ENCODE data around the gene MLNR.

The MLNR gene

DNA sequence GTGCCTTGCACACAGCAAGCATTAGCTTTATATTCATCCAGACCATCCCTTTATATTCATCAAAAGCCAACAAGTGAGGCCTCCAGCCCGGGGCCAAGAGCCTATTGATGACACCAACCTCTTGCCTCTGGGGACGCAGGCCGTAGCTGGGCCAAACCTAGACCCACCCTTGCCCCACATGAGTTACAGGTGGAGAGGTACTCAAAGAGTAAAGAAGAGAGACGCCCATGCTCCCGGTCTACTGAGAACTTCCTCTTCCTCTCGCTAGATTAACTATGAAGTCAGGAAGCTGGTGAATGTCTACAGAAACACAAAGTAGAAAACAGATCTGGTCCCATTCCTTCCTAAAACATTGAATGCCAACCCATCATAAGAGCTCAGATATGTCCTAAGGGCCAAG lies 3.8 kb upstream of the MLNR start:
- H3K9me3 Mint-ChIP-seq = no peaks in the 10 kb centered on the region
- intact Hi-C loops (cut with micrococcal nuclease) = no loop called here
- peaks cover 31% of the 10 kb centered on the region for H3K4me1 Mint-ChIP-seq (ENCODE audit: low read depth)
- H3K4me3 Mint-ChIP-seq = no peak overlapping the region
- H3K27me3 Mint-ChIP-seq = peaks cover 37% of the 10 kb centered on the region
- peaks cover 12% of the 10 kb centered on the region for H3K36me3 Mint-ChIP-seq (ENCODE audit: low read depth)
- H3K27ac Mint-ChIP-seq = no peak overlapping the region

DNA sequence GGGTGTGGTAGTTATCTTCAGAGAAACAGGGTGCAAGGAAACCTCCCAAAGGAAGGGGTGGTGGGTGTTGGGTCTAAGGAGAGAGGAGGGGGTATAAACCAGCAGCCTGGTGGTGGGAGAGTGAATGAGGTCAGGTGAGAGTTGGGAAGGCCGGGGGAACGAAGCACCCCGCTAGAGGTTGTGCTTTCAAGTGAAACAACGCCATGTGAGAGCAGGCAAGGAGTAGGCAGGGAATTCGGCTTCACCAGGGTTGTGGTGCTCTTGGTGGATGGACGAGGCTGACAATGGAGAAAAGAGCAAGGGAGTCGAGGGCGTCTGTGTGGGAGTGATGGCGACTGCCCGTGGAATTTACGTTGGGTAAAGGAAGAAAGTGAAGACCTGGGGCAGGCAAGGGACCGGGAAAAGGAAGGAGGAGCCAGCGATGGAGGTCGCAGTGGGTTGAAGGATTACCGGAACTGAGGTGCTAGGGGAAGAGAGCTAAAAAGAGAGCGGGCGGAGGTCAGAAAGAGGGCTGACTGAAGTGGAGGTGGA lies 2.1 kb upstream of the MLNR start:
- Mint-ChIP-seq H3K4me1 (ENCODE audit: low read depth) (peaks cover 32% of the 10 kb centered on the region), H3K27ac (no peak overlapping the region), H3K9me3 (no peaks in the 10 kb centered on the region), H3K27me3 (peaks cover 50% of the 10 kb centered on the region), H3K4me3 (no peak overlapping the region), H3K36me3 (ENCODE audit: low read depth) (no peaks in the 10 kb centered on the region)
- intact Hi-C loops (cut with micrococcal nuclease) = no loop called here

DNA sequence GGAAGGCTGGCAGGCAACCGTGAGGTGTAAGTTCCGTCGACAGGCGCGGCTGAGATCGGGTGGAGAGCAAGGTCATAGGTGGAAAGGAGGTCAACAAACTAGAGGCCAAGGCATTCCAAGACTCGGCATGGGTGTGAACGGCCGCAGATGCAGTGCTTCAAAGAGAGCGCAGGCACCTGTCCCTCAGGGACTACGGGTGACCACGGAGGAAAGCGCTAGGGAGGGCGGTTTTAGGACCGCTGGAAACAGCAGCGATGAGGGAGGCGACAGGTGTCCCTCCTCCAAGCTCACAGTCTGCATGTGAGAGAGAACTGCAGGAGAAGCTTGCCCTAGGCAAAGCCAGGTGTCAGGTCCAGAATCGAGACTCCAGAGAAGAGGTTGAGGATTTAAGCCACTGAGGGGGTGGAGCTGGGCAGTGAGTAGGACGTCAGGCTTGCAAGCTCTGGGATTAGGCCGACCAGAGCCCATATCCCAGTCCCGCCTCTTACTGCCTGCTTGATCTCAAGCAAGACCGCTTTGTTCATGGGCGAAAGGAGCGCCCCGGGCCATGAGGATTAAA lies 1.6 kb upstream of the MLNR start:
- Mint-ChIP-seq H3K27ac (no peak overlapping the region), H3K27me3 (peaks cover 50% of the 10 kb centered on the region), H3K4me1 (ENCODE audit: low read depth) (peaks cover 32% of the 10 kb centered on the region), H3K36me3 (ENCODE audit: low read depth) (no peaks in the 10 kb centered on the region), H3K9me3 (no peaks in the 10 kb centered on the region), H3K4me3 (no peak overlapping the region)
- intact Hi-C loops (cut with micrococcal nuclease) = no loop called here

DNA sequence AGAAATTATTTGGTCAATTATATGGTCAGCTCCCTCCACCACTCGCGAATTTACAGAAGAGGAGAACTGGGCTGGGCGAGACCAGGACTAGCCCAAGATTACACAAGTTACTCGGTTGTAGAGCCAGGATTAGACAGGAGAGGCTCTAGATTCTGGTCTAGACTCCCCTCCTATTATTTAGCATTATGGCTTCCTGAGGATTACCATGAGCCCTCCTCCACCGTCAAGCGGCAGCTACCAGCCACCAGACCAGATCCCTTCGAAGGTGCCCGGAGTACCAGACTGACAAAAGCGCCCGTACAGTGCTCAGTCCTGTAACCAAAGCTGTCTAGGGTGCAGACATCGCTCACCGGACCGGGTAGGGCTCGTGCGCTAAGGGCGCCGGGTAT lies 497 bp upstream of the MLNR start:
- H3K27me3 Mint-ChIP-seq = peaks cover 50% of the 10 kb centered on the region
- no peak overlapping the region for H3K27ac Mint-ChIP-seq
- H3K36me3 Mint-ChIP-seq (ENCODE audit: low read depth) = no peaks in the 10 kb centered on the region
- intact Hi-C loops (cut with micrococcal nuclease) = no loop called here
- peak overlapping the region; percentile 33 for H3K4me3 Mint-ChIP-seq
- no peaks in the 10 kb centered on the region for H3K9me3 Mint-ChIP-seq
- H3K4me1 Mint-ChIP-seq (ENCODE audit: low read depth) = peaks cover 21% of the 10 kb centered on the region

DNA sequence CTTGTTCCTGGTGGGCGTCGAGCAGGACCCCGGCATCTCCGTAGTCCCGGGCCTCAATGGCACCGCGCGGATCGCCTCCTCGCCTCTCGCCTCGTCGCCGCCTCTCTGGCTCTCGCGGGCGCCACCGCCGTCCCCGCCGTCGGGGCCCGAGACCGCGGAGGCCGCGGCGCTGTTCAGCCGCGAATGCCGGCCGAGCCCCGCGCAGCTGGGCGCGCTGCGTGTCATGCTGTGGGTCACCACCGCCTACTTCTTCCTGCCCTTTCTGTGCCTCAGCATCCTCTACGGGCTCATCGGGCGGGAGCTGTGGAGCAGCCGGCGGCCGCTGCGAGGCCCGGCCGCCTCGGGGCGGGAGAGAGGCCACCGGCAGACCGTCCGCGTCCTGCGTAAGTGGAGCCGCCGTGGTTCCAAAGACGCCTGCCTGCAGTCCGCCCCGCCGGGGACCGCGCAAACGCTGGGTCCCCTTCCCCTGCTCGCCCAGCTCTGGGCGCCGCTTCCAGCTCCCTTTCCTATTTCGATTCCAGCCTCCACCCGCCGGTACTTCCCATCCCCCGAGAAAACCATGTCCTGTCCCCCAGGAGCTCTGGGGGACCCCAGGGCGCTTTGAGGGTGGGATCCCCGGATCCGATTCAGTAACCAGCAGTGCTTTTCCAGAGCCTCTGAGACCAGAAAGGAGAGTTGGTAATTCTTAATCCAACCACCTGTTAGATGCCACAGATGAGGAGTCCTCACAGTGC lies 885 bp downstream of the MLNR start:
- no peaks in the 10 kb centered on the region for H3K9me3 Mint-ChIP-seq
- H3K4me3 Mint-ChIP-seq = peak overlapping the region; percentile 68
- peaks cover 50% of the 10 kb centered on the region for H3K27me3 Mint-ChIP-seq
- H3K4me1 Mint-ChIP-seq (ENCODE audit: low read depth) = peaks cover 14% of the 10 kb centered on the region
- no peaks in the 10 kb centered on the region for H3K36me3 Mint-ChIP-seq (ENCODE audit: low read depth)
- no peak overlapping the region for H3K27ac Mint-ChIP-seq
- intact Hi-C loops (cut with micrococcal nuclease) = no loop called here

DNA sequence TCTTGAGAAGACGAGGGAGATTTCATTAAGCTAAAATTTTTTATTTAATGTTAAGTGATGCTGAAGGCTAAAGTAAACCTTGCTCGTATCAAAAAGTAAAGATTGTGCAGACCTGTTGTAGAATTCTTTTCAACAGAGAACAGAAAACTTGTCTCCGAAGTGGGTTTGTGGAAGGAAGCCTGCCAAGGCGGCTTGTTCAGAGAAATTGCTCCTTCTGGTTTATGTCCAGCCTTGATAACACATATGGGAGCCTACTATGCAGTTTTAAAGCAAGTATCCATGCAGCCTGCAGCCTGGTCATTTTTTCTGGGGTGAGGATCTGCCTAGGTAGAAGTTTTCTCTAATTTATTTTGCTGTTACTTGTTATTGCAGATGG lies 1.4 kb downstream of the MLNR start:
- intact Hi-C loops (cut with micrococcal nuclease) = no loop called here
- Mint-ChIP-seq H3K4me1 (ENCODE audit: low read depth) (peaks cover 14% of the 10 kb centered on the region), H3K27ac (no peak overlapping the region), H3K9me3 (no peaks in the 10 kb centered on the region), H3K36me3 (ENCODE audit: low read depth) (no peaks in the 10 kb centered on the region), H3K4me3 (no peak overlapping the region), H3K27me3 (peaks cover 50% of the 10 kb centered on the region)

DNA sequence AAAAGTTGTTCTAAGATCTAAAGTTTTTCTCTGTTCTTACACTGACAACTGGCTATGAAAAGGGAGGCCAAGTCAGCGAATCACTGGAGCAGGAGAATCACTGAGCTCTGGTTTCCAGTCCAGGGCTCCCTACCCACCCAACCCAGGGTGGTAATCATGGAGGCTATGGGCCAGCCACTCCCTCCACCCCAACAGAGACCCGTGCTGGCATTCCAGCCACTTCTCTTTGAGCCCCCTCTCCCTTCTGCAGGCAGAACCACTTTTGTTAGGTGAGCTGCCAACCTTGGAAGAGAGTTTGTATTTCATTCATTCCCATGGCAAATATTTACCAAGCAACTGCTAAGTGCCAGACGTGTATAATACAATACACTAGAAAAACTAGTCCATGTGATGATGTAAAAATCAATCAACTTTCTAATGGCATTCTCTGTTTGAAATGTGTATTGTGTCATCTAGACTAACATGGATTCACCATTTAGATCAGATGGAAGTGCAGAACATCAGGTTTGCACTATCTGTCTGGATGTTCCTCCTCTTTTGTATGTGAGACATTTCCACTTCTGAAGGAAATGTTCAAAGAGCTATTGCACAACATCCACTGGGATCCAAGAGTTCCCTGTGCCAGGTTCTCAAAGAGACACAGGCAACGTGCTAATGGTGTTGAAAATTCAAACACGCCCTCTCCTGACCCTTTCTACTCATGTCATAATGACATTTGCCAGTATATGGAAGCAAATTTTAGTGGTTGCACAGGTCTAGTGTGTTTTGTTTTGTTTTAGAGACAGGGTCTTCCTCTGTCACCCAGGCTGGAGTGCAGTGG lies 5.3 kb downstream of the MLNR start:
- Mint-ChIP-seq H3K27me3 (peaks cover 22% of the 10 kb centered on the region), H3K4me3 (no peak overlapping the region), H3K9me3 (no peaks in the 10 kb centered on the region), H3K4me1 (ENCODE audit: low read depth) (peaks cover 11% of the 10 kb centered on the region), H3K27ac (no peak overlapping the region), H3K36me3 (ENCODE audit: low read depth) (no peaks in the 10 kb centered on the region)
- intact Hi-C loops (cut with micrococcal nuclease) = no loop called here

DNA sequence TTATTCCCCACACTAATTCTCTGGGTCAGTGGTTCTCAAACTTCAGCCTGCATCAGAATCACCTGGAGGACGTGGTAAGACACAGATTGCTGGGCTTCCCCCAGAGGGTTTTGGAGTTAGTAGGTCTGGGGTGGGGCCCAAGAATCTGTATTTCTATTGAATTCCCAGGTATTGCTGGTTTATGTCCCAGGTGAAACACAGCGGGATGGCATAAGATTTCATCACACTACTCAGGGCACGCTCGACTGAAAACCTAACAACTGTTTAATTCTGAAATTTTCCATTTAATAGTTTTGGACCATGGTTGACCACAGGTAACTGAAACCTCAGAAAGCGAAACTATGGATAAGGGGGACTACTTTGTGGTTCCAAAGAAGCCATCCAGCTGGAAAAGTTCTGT lies 6.5 kb downstream of the MLNR start:
- peaks cover 5% of the 10 kb centered on the region for H3K4me1 Mint-ChIP-seq (ENCODE audit: low read depth)
- no peak overlapping the region for H3K27ac Mint-ChIP-seq
- H3K36me3 Mint-ChIP-seq (ENCODE audit: low read depth) = no peaks in the 10 kb centered on the region
- intact Hi-C loops (cut with micrococcal nuclease) = no loop called here
- peaks cover 10% of the 10 kb centered on the region for H3K27me3 Mint-ChIP-seq
- no peaks in the 10 kb centered on the region for H3K9me3 Mint-ChIP-seq
- H3K4me3 Mint-ChIP-seq = no peak overlapping the region

DNA sequence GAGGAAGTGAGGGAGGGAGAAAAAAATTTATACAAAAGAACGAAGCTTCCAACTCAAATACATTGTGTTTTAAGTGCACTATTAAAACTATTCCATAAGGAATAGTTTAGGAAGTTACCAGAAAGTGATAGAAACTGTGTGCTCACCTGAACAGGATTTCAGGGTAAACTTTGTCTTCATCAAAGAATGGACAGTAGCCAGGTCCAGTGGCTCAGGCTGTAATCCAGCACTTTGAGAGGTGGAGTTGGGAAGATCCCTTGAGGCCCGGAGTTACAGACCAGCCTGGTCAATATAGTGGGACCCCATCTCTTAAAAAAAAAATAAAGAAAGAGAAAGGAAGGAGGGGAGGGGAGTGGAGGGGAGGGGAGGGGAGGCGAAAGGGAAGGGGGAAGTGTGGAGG lies 14.6 kb downstream of the MLNR start:
- no peak overlapping the region for H3K27ac Mint-ChIP-seq
- H3K4me1 Mint-ChIP-seq (ENCODE audit: low read depth) = no peaks in the 10 kb centered on the region
- H3K27me3 Mint-ChIP-seq = no peaks in the 10 kb centered on the region
- H3K4me3 Mint-ChIP-seq = no peak overlapping the region
- no peaks in the 10 kb centered on the region for H3K36me3 Mint-ChIP-seq (ENCODE audit: low read depth)
- no peaks in the 10 kb centered on the region for H3K9me3 Mint-ChIP-seq
- intact Hi-C loops (cut with micrococcal nuclease) = no loop called here

DNA sequence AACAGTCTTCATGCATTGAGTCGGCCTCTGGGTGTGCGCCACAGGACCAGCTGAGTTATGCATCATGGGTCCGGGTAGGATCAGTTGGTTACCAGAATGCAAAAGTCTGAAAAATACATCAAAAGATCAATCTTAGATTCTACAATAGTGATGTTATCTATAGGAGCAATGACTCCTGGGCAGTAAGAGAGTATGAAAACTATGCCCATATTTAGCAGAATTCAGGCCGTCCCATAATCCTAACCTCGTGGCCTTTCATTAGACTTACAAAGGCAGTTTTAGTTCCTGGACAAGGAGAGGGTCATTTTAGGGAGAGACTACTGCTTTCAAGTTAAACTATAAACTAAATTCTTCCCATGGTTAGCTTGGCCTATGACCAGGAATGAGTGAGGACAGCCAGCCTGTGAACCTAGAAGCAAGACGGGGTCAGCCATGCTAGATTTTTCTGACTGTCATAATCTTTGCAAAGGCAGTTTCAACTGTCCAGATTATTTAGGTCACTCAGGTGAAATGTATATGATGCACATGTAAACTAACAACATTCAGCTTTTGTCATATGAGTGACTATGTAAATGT lies 15.8 kb downstream of the MLNR start:
- no peaks in the 10 kb centered on the region for H3K4me1 Mint-ChIP-seq (ENCODE audit: low read depth)
- no peak overlapping the region for H3K4me3 Mint-ChIP-seq
- no peaks in the 10 kb centered on the region for H3K36me3 Mint-ChIP-seq (ENCODE audit: low read depth)
- no peak overlapping the region for H3K27ac Mint-ChIP-seq
- intact Hi-C loops (cut with micrococcal nuclease) = no loop called here
- no peaks in the 10 kb centered on the region for H3K27me3 Mint-ChIP-seq
- no peaks in the 10 kb centered on the region for H3K9me3 Mint-ChIP-seq

DNA sequence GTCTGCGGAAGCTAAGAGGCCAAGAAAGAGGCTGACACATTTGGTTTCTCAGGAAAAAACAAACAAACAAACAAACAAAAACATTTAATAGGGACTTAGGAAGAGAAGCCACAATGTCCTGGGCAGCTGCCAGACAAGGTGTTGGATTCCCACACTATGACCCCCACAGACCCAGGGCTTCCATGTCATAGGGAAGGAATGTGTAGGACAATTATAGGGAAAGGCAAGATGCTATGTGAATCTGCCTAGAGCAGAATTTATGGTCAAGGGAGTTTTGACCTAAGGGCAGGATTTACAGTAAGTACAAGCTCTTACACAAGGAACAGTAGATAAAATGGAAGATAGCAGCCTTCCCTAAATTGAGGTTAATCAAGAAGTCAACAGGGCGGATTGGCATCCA lies 18.5 kb downstream of the MLNR start:
- intact Hi-C loops (cut with micrococcal nuclease) = no loop called here
- Mint-ChIP-seq H3K27me3 (no peaks in the 10 kb centered on the region), H3K9me3 (peaks cover 9% of the 10 kb centered on the region), H3K4me3 (no peak overlapping the region), H3K27ac (no peak overlapping the region), H3K4me1 (ENCODE audit: low read depth) (no peaks in the 10 kb centered on the region), H3K36me3 (ENCODE audit: low read depth) (no peaks in the 10 kb centered on the region)

DNA sequence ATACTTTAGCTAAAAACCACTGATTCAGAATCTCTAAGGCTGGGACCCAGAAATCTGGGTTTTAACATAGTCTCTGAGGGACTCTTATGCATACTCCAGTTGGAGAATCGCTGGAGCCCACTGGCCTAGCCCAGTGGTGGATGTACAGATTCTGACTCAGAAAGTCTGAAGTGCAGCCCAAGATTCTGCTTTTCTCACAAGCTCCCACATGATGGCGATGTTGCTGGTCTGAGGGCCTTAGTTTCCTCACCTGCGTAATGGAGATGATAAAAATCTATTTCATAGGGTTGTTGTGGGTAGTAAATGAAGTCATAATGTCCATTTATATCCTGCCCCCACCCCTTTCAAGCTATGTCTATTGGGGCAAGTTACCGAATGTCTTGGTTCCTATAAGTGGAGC lies 19.9 kb downstream of the MLNR start:
- intact Hi-C loops (cut with micrococcal nuclease) = loop anchor here (2.0 kb wide), 1 partner anchor 41 kb away; no protein-coding TSS in a partner anchor
- Mint-ChIP-seq H3K4me3 (no peak overlapping the region), H3K36me3 (ENCODE audit: low read depth) (no peaks in the 10 kb centered on the region), H3K4me1 (ENCODE audit: low read depth) (no peaks in the 10 kb centered on the region), H3K27ac (no peak overlapping the region), H3K9me3 (peaks cover 9% of the 10 kb centered on the region), H3K27me3 (no peaks in the 10 kb centered on the region)

DNA sequence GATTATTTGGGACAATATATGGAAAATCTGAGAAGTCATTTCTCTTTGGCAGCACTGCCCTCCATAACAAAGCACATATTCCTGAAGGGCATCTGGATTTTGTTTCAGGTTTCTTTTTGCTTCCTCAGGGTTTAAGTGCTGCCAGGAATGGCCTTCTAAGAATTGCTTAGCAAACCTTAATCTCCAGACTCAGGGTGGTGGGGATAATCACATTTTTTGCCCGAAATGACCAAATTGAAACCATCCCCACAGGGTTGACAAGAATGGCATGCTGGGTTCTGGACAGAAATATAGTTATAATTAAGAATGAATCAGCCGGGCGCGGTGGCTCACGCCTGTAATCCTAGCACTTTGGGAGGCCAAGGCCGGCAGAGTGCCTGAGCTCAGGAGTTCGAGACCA lies 21.2 kb downstream of the MLNR start:
- intact Hi-C loops (cut with micrococcal nuclease) = loop anchor here (2.0 kb wide), 1 partner anchor 40 kb away; no protein-coding TSS in a partner anchor
- peaks cover 9% of the 10 kb centered on the region for H3K9me3 Mint-ChIP-seq
- no peak overlapping the region for H3K27ac Mint-ChIP-seq
- no peaks in the 10 kb centered on the region for H3K4me1 Mint-ChIP-seq (ENCODE audit: low read depth)
- H3K4me3 Mint-ChIP-seq = no peak overlapping the region
- no peaks in the 10 kb centered on the region for H3K36me3 Mint-ChIP-seq (ENCODE audit: low read depth)
- no peaks in the 10 kb centered on the region for H3K27me3 Mint-ChIP-seq

DNA sequence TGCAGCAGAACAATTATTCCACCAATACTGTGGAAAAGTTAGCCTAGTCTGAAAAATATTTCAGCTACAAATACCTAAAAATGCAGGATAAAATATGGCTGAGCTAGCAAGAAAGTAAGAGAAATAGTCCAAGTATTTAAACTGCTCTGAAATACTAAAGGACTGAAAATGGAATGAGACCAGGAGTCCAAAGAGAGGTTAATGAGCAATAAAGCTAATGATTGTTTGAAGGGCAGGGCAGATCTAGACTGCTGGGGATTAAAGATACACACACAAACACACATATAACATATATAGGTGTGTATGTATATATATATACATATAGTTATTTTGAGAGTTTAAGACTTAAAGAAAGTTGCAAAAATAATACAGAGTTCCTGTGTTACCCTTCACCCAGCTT lies 25.0 kb downstream of the MLNR start:
- Mint-ChIP-seq H3K27ac (no peak overlapping the region), H3K9me3 (peaks cover 9% of the 10 kb centered on the region), H3K4me3 (no peak overlapping the region), H3K36me3 (ENCODE audit: low read depth) (peaks cover 13% of the 10 kb centered on the region), H3K4me1 (ENCODE audit: low read depth) (peaks cover 14% of the 10 kb centered on the region), H3K27me3 (no peaks in the 10 kb centered on the region)
- intact Hi-C loops (cut with micrococcal nuclease) = no loop called here

Data from dendritic cell treated with granulocyte-macrophage colony-stimulating factor and Interleukin-4, amounts not matched to agents 40 ng/mL and 50 ng/mL, for 4 days (primary cell).